ENCODE results near the gene MAP1LC3C.

The MAP1LC3C gene

DNA sequence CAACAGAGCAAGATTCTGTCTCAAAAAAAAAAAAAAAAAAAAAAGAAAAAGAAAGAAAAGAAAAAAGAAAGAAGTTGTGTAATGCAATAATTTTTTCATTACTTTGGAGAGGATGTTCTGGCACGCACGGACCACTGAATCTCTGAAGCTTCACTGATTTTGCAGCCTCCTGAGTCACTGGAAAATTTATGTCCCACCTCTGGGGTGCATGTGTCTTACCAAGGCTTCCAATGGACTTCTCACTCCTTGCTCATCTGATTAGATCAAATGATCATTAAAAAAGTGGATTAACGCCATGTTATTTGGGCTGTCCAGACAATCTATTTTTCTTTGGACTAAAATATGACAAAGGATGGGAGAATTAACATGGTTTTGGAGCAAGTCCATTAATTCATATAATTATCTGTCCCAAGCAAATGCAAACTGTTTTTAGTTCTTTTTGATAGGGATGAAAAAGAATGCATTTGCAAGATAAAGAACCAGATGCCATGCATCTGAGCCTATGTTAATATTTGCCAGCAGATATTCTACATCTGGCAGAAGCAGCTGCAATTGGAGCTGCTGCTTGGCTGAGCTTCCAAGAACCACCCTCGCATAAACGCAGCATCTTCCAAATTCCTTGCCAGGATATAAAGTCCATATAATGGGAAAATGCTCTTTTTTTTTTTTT is 10.1 kb upstream of the MAP1LC3C start:
- H3K27ac ChIP-seq (ENCODE audit: low read length), result no peak overlapping the region
- no peak overlapping the region for H3K4me3 ChIP-seq (ENCODE audit: low read length)
- H3K4me1 ChIP-seq (ENCODE audit: control insufficient read depth, low read depth, low read length), result peaks cover 6% of the 10 kb centered on the region
- no peaks in the 10 kb centered on the region for H3K9me3 ChIP-seq (ENCODE audit: control insufficient read depth, low read depth, low read length)
- no peak overlapping the region for H3K9ac ChIP-seq (ENCODE audit: low read length)
- H3K36me3 ChIP-seq (ENCODE audit: control insufficient read depth, low read depth, low read length), result no peaks in the 10 kb centered on the region
- H3K27me3 ChIP-seq (ENCODE audit: control insufficient read depth, insufficient read depth, low read length), result no peaks in the 10 kb centered on the region

DNA sequence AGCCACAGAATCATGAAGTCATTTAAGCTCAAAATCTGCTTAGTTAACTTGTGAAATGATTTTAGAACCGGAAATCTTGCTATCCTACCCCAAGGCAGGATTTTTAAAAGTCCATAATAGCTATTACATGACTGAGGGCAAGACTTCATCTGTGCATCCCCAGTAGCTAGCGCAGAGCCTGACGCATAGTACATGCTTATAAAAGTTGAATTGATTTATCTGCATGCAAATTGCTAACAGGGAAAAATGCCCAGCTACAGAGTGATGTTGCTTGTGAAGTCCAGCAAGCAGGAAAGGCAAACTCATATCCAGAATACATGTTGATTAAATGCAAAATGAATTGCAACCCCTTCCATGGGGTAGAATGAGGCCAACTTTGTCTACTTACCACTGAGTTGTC is 8.1 kb upstream of the MAP1LC3C start:
- Histone ChIP-seq H3K27me3 (ENCODE audit: control insufficient read depth, insufficient read depth, low read length) (no peaks in the 10 kb centered on the region), H3K27ac (ENCODE audit: low read length) (no peak overlapping the region), H3K4me1 (ENCODE audit: control insufficient read depth, low read depth, low read length) (peaks cover 6% of the 10 kb centered on the region), H3K36me3 (ENCODE audit: control insufficient read depth, low read depth, low read length) (no peaks in the 10 kb centered on the region), H3K9me3 (ENCODE audit: control insufficient read depth, low read depth, low read length) (no peaks in the 10 kb centered on the region), H3K9ac (ENCODE audit: low read length) (no peak overlapping the region), H3K4me3 (ENCODE audit: low read length) (no peak overlapping the region)

DNA sequence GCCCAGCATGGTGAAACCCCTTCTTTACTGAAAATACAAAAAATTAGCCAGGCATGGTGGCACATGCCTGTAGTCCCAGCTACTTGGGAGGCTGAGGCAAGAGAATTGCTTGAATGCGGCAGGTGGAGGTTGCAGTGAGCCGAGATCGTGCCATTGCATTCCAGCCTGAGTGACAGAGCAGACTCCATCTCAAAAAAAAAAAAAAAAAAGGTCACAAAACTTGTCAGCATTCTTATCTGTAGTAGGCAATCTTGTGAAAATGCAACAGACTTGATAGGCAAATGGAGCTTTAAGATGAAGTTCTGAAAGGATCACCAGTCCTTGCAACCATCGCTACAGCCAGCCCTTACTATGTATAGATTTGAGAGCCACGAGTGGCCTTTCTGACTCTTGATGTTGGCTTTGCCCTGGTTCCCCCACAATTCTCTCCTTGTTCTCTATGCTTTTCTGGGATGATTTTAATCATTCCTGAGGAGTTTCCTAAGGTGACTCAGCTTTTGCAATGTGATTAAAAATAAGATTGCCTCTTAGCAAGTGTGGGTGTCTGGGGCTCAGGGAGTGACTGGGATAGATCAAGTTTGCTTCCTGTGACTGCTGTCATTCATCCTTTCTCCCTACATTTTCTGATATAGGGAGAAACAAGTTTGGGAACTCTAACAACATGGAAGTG is 7.1 kb upstream of the MAP1LC3C start:
- Histone ChIP-seq H3K4me1 (ENCODE audit: control insufficient read depth, low read depth, low read length) (peaks cover 6% of the 10 kb centered on the region), H3K27ac (ENCODE audit: low read length) (no peak overlapping the region), H3K36me3 (ENCODE audit: control insufficient read depth, low read depth, low read length) (no peaks in the 10 kb centered on the region), H3K4me3 (ENCODE audit: low read length) (no peak overlapping the region), H3K9me3 (ENCODE audit: control insufficient read depth, low read depth, low read length) (no peaks in the 10 kb centered on the region), H3K27me3 (ENCODE audit: control insufficient read depth, insufficient read depth, low read length) (no peaks in the 10 kb centered on the region), H3K9ac (ENCODE audit: low read length) (no peak overlapping the region)

DNA sequence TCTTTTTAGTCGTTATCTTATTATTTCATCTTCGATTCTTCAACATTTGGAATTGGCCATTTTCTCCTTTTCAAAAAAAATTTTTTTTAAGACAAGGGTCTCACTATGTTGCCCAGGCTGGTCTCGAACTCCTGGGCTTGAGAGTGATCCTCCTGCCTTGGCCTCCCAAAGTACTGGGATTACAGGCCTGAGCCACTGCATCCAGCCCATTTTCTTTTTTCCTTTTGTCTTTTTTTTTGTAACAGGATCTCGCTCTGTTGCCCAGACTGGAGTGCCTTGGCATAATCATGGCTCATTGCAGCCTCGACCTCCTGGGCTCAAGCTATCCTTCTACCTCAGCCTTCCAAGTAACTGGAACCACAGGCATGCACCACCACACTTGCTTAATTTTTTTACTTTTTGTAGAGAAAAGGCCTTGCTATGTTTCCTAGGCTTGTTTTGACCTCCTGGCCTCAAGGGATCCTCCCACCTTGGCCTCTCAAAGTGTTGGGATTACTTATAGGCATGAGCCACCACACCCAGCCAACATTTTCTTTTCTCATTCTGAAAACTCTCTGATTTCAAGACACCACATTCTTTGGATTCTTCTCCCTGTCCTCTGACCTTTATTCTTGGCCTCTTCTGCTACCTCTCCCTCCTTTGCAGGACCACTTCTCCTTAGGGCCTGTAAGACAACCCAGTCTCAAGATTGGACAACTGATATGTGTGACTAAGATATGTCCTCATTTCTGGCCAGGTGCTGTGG is 6.0 kb upstream of the MAP1LC3C start:
- Histone ChIP-seq H3K36me3 (ENCODE audit: control insufficient read depth, low read depth, low read length) (no peaks in the 10 kb centered on the region), H3K27me3 (ENCODE audit: control insufficient read depth, insufficient read depth, low read length) (no peaks in the 10 kb centered on the region), H3K27ac (ENCODE audit: low read length) (no peak overlapping the region), H3K4me3 (ENCODE audit: low read length) (no peak overlapping the region), H3K9ac (ENCODE audit: low read length) (no peak overlapping the region), H3K9me3 (ENCODE audit: control insufficient read depth, low read depth, low read length) (no peaks in the 10 kb centered on the region), H3K4me1 (ENCODE audit: control insufficient read depth, low read depth, low read length) (peaks cover 6% of the 10 kb centered on the region)

DNA sequence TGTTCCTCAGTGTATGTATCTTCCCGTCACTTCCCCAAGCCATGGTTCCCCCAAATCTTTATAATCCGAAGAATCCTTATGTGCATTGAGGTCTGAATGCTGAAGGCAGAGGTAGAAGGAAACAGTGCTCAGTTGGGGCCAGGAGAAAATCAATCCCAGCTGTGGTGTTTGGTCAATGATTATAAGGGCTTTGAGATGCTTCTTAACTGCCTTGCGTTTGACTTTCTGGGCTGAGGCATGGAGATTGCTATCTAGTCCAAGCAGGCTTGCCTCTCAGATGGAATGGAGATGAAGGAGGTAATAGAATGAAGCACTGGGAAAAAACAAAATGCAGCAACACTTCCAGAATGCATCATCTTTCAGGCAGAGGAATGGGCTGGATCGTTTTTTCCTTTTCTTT is 3.6 kb upstream of the MAP1LC3C start:
- Histone ChIP-seq H3K4me3 (ENCODE audit: low read length) (no peak overlapping the region), H3K36me3 (ENCODE audit: control insufficient read depth, low read depth, low read length) (no peaks in the 10 kb centered on the region), H3K27me3 (ENCODE audit: control insufficient read depth, insufficient read depth, low read length) (peaks cover 4% of the 10 kb centered on the region), H3K4me1 (ENCODE audit: control insufficient read depth, low read depth, low read length) (peaks cover 4% of the 10 kb centered on the region), H3K27ac (ENCODE audit: low read length) (no peak overlapping the region), H3K9me3 (ENCODE audit: control insufficient read depth, low read depth, low read length) (no peaks in the 10 kb centered on the region), H3K9ac (ENCODE audit: low read length) (no peak overlapping the region)

DNA sequence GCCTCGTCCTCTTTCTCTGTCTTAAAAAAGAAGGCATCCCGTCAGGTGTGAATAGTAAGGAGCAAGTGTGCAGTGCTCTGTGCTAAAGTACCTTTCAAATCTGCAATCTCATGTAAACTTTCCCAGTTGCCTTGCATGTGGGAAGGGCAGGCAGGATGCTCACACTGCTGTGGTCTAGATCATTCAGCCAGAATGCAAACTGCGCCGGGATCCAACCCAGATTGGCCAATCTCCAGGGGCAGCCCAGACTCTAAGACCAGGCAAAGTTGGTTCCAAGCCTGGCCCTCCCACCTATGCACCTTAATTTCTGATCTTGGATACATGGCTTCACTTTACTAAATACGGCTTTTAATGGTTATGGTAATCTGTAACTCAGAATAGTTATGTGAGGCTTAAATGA is 3.2 kb upstream of the MAP1LC3C start:
- peaks cover 4% of the 10 kb centered on the region for H3K4me1 ChIP-seq (ENCODE audit: control insufficient read depth, low read depth, low read length)
- H3K36me3 ChIP-seq (ENCODE audit: control insufficient read depth, low read depth, low read length), result no peaks in the 10 kb centered on the region
- H3K9ac ChIP-seq (ENCODE audit: low read length), result no peak overlapping the region
- no peak overlapping the region for H3K27ac ChIP-seq (ENCODE audit: low read length)
- peaks cover 7% of the 10 kb centered on the region for H3K27me3 ChIP-seq (ENCODE audit: control insufficient read depth, insufficient read depth, low read length)
- no peak overlapping the region for H3K4me3 ChIP-seq (ENCODE audit: low read length)
- no peaks in the 10 kb centered on the region for H3K9me3 ChIP-seq (ENCODE audit: control insufficient read depth, low read depth, low read length)

DNA sequence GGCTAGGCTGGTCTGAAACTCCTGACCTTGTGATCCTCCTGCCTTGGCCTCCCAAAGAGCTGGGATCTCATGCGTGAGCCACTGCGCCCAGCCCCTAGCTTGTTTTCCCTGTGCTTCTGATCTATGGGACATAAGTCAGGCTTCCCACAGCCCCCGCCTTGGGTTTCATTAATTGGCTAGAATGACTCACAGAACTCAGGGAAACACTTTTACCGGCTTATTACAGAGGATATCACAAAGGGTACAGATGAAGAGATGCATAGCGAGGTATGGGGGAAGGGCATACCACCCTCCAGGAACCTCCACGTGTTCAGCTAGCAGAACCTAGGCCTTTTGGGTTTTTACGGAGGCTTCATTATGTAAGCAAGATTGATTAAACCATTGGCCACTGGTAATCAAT is 1.5 kb upstream of the MAP1LC3C start:
- Histone ChIP-seq H3K9ac (ENCODE audit: low read length) (no peak overlapping the region), H3K27ac (ENCODE audit: low read length) (no peak overlapping the region), H3K4me3 (ENCODE audit: low read length) (no peak overlapping the region), H3K27me3 (ENCODE audit: control insufficient read depth, insufficient read depth, low read length) (peaks cover 7% of the 10 kb centered on the region), H3K36me3 (ENCODE audit: control insufficient read depth, low read depth, low read length) (no peaks in the 10 kb centered on the region), H3K9me3 (ENCODE audit: control insufficient read depth, low read depth, low read length) (no peaks in the 10 kb centered on the region), H3K4me1 (ENCODE audit: control insufficient read depth, low read depth, low read length) (peaks cover 4% of the 10 kb centered on the region)

DNA sequence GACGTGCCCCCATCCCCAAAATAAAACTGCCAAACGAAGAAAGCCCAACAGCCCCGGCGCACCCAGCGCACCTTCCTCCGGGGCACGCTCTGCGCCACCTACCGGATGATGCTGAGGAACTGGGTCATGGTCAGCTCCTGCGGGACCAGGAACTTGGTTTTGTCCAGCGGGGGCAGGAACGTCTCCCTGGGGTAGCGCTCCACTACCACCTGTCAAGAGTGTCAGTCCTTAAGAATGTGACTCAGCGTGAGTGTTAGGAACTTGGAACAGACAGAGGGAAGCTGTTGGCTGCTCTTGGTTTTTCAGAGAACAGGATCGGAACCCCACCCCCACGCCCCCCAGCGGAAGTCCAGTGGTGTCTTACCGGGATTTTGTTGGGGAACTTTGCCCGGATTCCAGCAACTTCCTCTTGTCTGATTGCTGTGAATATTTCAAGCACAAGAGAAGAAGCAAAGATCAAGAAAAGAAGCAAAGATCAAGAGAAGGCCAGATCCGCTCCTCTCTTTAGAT is 431 bp downstream of the MAP1LC3C start:
- Histone ChIP-seq H3K9ac (ENCODE audit: low read length) (no peak overlapping the region), H3K27me3 (ENCODE audit: control insufficient read depth, insufficient read depth, low read length) (peaks cover 7% of the 10 kb centered on the region), H3K4me3 (ENCODE audit: low read length) (peak overlapping the region; percentile 61), H3K27ac (ENCODE audit: low read length) (no peak overlapping the region), H3K9me3 (ENCODE audit: control insufficient read depth, low read depth, low read length) (no peaks in the 10 kb centered on the region), H3K36me3 (ENCODE audit: control insufficient read depth, low read depth, low read length) (no peaks in the 10 kb centered on the region), H3K4me1 (ENCODE audit: control insufficient read depth, low read depth, low read length) (peaks cover 4% of the 10 kb centered on the region)

DNA sequence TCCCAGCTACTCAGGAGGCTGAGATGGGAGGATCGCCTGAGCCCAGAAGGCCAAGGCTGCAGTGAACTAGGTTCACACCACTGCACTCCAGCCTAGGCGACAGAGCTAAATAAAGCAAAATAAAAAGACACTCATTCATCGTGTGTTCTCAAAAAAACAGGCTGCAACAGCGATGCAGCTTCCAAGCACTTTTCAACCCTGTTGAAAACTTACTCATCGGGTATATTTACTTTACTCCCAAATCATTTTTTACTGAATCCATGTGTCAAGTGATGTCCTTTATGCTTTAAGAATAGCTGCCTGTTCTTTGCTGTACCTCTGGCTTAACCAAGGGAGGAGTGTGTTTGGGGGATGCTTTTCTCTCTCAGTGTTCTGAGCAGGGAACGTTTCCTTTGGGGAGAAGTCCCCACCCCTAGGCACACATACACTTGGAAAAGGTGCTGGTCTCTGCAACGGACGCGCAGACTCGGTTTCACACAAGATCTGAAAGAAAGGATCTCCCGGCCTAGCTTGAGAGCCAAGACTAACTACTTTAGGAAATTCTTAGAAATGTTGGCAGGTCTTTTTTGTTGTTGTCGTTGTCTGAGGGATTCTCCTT is 1.4 kb downstream of the MAP1LC3C start:
- Histone ChIP-seq H3K4me1 (ENCODE audit: control insufficient read depth, low read depth, low read length) (peaks cover 4% of the 10 kb centered on the region), H3K27ac (ENCODE audit: low read length) (no peak overlapping the region), H3K4me3 (ENCODE audit: low read length) (no peak overlapping the region), H3K9me3 (ENCODE audit: control insufficient read depth, low read depth, low read length) (no peaks in the 10 kb centered on the region), H3K36me3 (ENCODE audit: control insufficient read depth, low read depth, low read length) (no peaks in the 10 kb centered on the region), H3K9ac (ENCODE audit: low read length) (no peak overlapping the region), H3K27me3 (ENCODE audit: control insufficient read depth, insufficient read depth, low read length) (peaks cover 7% of the 10 kb centered on the region)

DNA sequence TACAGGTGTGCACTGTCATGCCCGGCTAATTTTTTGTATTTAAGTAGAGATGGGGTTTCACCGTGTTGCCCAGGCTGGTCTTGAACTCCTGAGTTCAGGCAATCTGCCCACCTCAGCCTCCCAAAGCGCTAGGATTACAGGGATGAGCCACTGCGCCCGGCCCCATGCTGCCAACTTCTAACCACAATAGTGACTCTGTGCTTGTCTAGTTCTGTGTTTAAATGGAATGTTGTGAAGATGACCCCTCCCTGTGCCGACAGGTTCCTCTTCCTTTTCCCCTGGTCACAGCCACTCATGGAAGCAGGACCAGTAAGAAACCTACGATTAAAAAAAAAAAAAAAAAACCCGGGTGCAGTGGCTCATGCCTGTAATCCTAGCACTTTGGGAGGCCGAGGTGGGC is 4.7 kb downstream of the MAP1LC3C start:
- Histone ChIP-seq H3K36me3 (ENCODE audit: control insufficient read depth, low read depth, low read length) (no peaks in the 10 kb centered on the region), H3K9me3 (ENCODE audit: control insufficient read depth, low read depth, low read length) (no peaks in the 10 kb centered on the region), H3K9ac (ENCODE audit: low read length) (no peak overlapping the region), H3K27ac (ENCODE audit: low read length) (no peak overlapping the region), H3K27me3 (ENCODE audit: control insufficient read depth, insufficient read depth, low read length) (peaks cover 7% of the 10 kb centered on the region), H3K4me1 (ENCODE audit: control insufficient read depth, low read depth, low read length) (peaks cover 2% of the 10 kb centered on the region), H3K4me3 (ENCODE audit: low read length) (no peak overlapping the region)

DNA sequence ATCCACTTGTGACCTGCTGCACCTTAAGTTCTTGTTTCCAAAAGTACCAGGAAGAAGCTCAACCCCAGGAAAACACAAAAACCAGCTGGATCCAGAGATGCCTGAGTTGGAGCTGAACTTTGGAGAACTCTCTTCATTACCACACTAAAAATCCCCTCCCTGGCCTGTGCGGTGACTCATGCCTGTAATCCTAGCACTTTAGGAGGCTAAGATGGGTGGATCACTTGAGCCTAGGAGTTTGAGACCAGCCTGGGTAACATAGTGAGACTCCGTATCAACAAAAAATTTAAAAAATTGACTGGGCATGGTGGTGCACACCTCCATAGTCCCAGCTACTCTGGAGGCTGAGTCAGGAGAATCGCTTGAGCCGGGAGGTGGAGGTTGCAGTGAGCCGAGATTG is 6.2 kb downstream of the MAP1LC3C start:
- H3K4me1 ChIP-seq (ENCODE audit: control insufficient read depth, low read depth, low read length), result no peaks in the 10 kb centered on the region

More for the DNA sequence above, 6.2 kb downstream of the MAP1LC3C start:
- Histone ChIP-seq H3K36me3 (ENCODE audit: control insufficient read depth, low read depth, low read length) (no peaks in the 10 kb centered on the region), H3K9me3 (ENCODE audit: control insufficient read depth, low read depth, low read length) (no peaks in the 10 kb centered on the region), H3K27ac (ENCODE audit: low read length) (no peak overlapping the region), H3K27me3 (ENCODE audit: control insufficient read depth, insufficient read depth, low read length) (peaks cover 5% of the 10 kb centered on the region), H3K9ac (ENCODE audit: low read length) (no peak overlapping the region), H3K4me3 (ENCODE audit: low read length) (no peak overlapping the region)

Data from iPS-18a (cell line).